Smooth muscle cell (in vitro differentiated cells): ENCODE measurements around the gene ULK4. TPM values are rescaled to one million over a fixed set of nuclear protein-coding genes. Genes with fewer than 3 reads are reported as not detected.

Experiments
- DNase-seq: peaks from one replicate; lab custom pipeline; 2025; ENCODE audit not compliant: unreplicated experiment; lab: John Stamatoyannopoulos, UW
- H2AFZ ChIP-seq: fragments of 200-600 bp; sonication (generic); 2 replicates; pipeline ENCODE4 v1.6.0; 2016; ENCODE audit warnings: antibody characterized with exemption, low read depth, mild to moderate bottlenecking
- H3F3A ChIP-seq: fragments of 200-600 bp; sonication (generic); 2 replicates; pipeline ENCODE4 v1.6.0; 2017; ENCODE audit warnings: antibody characterized with exemption, low read depth
- H3K27ac ChIP-seq: fragments of 200-600 bp; sonication (generic); 2 replicates; pipeline ENCODE4 v1.5.1; 2016; ENCODE audit warnings: low read depth, mild to moderate bottlenecking
- H3K27me3 ChIP-seq: fragments of 200-600 bp; sonication (generic); 2 replicates; pipeline ENCODE4 v1.6.1; 2016; ENCODE audit warnings: low read depth, mild to moderate bottlenecking
- H3K36me3 ChIP-seq: fragments of 200-600 bp; sonication (generic); 2 replicates; pipeline ENCODE4 v1.5.1; 2016; ENCODE audit warnings: low read depth
- H3K4me1 ChIP-seq: fragments of 200-600 bp; sonication (generic); 2 replicates; pipeline ENCODE4 v1.5.1; 2016; ENCODE audit warnings: low read depth
- H3K4me2 ChIP-seq: fragments of 200-600 bp; sonication (generic); 2 replicates; pipeline ENCODE4 v1.6.0; 2016; ENCODE audit warnings: mild to moderate bottlenecking
- H3K4me3 ChIP-seq: fragments of 200-600 bp; sonication (generic); 2 replicates; pipeline ENCODE4 v1.5.1; 2016; ENCODE audit warnings: mild to moderate bottlenecking
- H3K79me2 ChIP-seq: fragments of 200-600 bp; sonication (generic); 2 replicates; pipeline ENCODE4 v1.6.0; 2016; ENCODE audit warnings: low read depth, mild to moderate bottlenecking
- H3K9ac ChIP-seq: fragments of 200-600 bp; sonication (generic); 2 replicates; pipeline ENCODE4 v1.6.0; 2016; ENCODE audit warnings: low read depth
- H3K9me3 ChIP-seq: fragments of 200-600 bp; sonication (generic); replicated peaks from 2 replicates; pipeline ENCODE4 v1.5.1; 2016; ENCODE audit warnings: low read depth
- H4K20me1 ChIP-seq: fragments of 200-600 bp; sonication (generic); 2 replicates; pipeline ENCODE4 v1.6.0; 2016; ENCODE audit warnings: low read depth
- CTCF ChIP-seq: fragments of 200-600 bp; sonication (generic); IDR thresholded peaks from 2 replicates; pipeline ENCODE4 v1.5.1; 2017; ENCODE audit warnings: borderline replicate concordance, mild to moderate bottlenecking, antibody characterized with exemption; ENCODE audit not compliant: insufficient read depth, poor library complexity, severe bottlenecking
- WGBS: methylation state at CpG from one replicate; pipeline ENCODE4 v1.1.7; 2016; ENCODE audit warnings: low lambda C conversion rate; 5-methylcytosine and 5-hydroxymethylcytosine counted together
- polyA plus RNA-seq: library from polyadenylated mRNA; unstranded; fragments of >200 nt; fragmentation: Nextera tagmentation; extraction: Ambion mirVana; gene quantifications from 2 replicates; pipeline ENCODE4 v1.2.1, GENCODE V29; 2016
- total RNA-seq: library from RNA; depleted of rRNA; stranded (reverse); fragments of >200 nt; gene quantifications from 2 replicates; pipeline ENCODE4 v1.2.3, GENCODE V29; 2014

Gene ULK4
- total and polyA plus RNA-seq, 2 experiments from 2014 or later = 4.3 to 14.2 TPM

DNA sequence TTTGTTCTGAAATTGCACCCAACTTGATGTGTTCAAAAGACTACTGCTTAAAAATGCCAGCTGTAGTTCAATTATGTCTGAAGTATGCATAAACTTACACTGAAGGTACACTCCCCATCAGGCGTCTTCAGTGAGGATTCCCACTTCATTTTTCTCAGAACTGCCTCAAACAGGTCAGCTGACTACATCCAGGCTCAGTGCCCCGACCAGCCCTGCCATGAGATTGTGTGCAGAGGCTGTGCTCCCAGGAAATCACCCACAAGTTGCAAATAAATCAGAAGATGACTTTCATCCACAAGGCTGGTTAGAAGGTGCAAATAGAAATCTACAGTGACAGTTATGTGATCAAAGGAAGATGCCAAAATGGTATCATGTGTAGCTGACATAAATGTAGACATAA is 711.1 kb downstream of the ULK4 start:
- H3K4me3 ChIP-seq = no peak overlapping the region
- H3K4me2 ChIP-seq = no peak overlapping the region
- H3F3A ChIP-seq = peaks cover 6% of the 10 kb centered on the region
- H3K27ac ChIP-seq = no peak overlapping the region
- no peak for TF ChIP-seq CTCF
- H3K36me3 ChIP-seq = no peaks in the 10 kb centered on the region
- no peak for DNase-seq
- WGBS = 79% methylated on average over 2 of the region's 2 CpGs
- H3K27me3 ChIP-seq = no peaks in the 10 kb centered on the region
- H3K79me2 ChIP-seq = no peaks in the 10 kb centered on the region
- no peaks in the 10 kb centered on the region for H3K4me1 ChIP-seq
- H3K9me3 ChIP-seq = no peaks in the 10 kb centered on the region
- H2AFZ ChIP-seq = no peak overlapping the region
- H4K20me1 ChIP-seq = no peaks in the 10 kb centered on the region
- no peak overlapping the region for H3K9ac ChIP-seq

- Histone ChIP-seq H3K4me1 (no peaks in the 10 kb centered on the region), H3K27me3 (no peaks in the 10 kb centered on the region), H3K4me2 (no peak overlapping the region), H3F3A (peaks cover 8% of the 10 kb centered on the region), H4K20me1 (no peaks in the 10 kb centered on the region), H2AFZ (no peak overlapping the region), H3K27ac (no peak overlapping the region), H3K36me3 (no peaks in the 10 kb centered on the region), H3K9me3 (no peaks in the 10 kb centered on the region), H3K79me2 (no peaks in the 10 kb centered on the region), H3K4me3 (no peak overlapping the region), H3K9ac (no peak overlapping the region)
- 73% methylated on average over 3 of the region's 3 CpGs for WGBS
- no peak for TF ChIP-seq CTCF
- DNase-seq = no peak
These were observed 712.6 kb downstream of the ULK4 start for GRCh38 chr3:41249318-41249717.

DNA sequence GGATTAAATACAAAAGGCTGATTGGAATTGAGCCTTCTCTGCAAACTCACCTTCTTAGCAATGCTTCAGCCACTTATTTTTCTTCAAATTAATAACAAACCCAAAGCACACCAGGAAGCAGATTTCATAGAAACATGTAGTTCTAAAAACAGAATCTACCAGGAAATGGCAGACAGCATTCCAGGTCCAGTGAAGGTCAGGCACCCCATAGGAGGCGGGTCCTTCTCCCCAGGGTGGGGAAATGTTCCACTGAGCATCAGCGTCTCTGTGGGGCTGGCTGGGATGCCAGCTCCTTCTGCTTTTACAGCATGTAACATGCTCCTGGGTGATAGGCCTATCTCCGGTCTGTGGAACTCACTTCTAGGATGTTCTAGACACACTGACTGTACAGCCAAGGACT is 713.4 kb downstream of the ULK4 start:
- WGBS = 94% methylated on average over 3 of the region's 3 CpGs
- Histone ChIP-seq H3K36me3 (no peaks in the 10 kb centered on the region), H3K27me3 (no peaks in the 10 kb centered on the region), H3K4me3 (no peak overlapping the region), H2AFZ (no peak overlapping the region), H3K4me1 (no peaks in the 10 kb centered on the region), H3K79me2 (no peaks in the 10 kb centered on the region), H3K9ac (no peak overlapping the region), H3F3A (peaks cover 15% of the 10 kb centered on the region), H4K20me1 (no peaks in the 10 kb centered on the region), H3K27ac (no peak overlapping the region), H3K4me2 (no peak overlapping the region), H3K9me3 (no peaks in the 10 kb centered on the region)
- no peak for DNase-seq
- TF ChIP-seq CTCF = no peak

- Histone ChIP-seq H3F3A (peaks cover 27% of the 10 kb centered on the region), H3K4me1 (no peaks in the 10 kb centered on the region), H3K4me2 (peak overlapping the region; percentile 18), H3K27me3 (no peaks in the 10 kb centered on the region), H3K79me2 (no peaks in the 10 kb centered on the region), H3K9ac (no peak overlapping the region), H3K4me3 (no peak overlapping the region), H2AFZ (no peak overlapping the region), H3K9me3 (no peaks in the 10 kb centered on the region), H3K27ac (peak overlapping the region; percentile 6), H4K20me1 (peaks cover 9% of the 10 kb centered on the region), H3K36me3 (no peaks in the 10 kb centered on the region)
- no peak for DNase-seq
- WGBS = 58% methylated on average over 12 of the region's 12 CpGs
- TF ChIP-seq CTCF = no peak
These were observed 714.6 kb downstream of the ULK4 start for GRCh38 chr3:41247055-41248004.
